ENCODE data around the gene RBMS1.

RBMS1 gene

GRCh38 chr2:160494201-160494644 lies 616 bp upstream of the RBMS1 start:
- Histone ChIP-seq H3K9me3 (ENCODE audit: insufficient read depth, low read length) (no peaks in the 10 kb centered on the region), H3K4me3 (ENCODE audit: low read length) (peak overlapping the region; percentile 80), H4K20me1 (ENCODE audit: insufficient read depth, low read length) (no peaks in the 10 kb centered on the region), H3K36me3 (replicated peaks; ENCODE audit: low read depth, low read length) (no peaks in the 10 kb centered on the region), H2AFZ (ENCODE audit: low read depth, low read length) (no peak overlapping the region), H3K79me2 (ENCODE audit: low read length) (no peaks in the 10 kb centered on the region), H3K9ac (ENCODE audit: low read length) (no peak overlapping the region), H3K27me3 (ENCODE audit: low read depth, low read length) (peaks cover 16% of the 10 kb centered on the region), H3K4me1 (ENCODE audit: low read length) (no peaks in the 10 kb centered on the region), H3K4me2 (ENCODE audit: low read length) (peak overlapping the region; percentile 28), H3K27ac (ENCODE audit: low read length) (no peak overlapping the region)
- TF ChIP-seq, protein P1, sequence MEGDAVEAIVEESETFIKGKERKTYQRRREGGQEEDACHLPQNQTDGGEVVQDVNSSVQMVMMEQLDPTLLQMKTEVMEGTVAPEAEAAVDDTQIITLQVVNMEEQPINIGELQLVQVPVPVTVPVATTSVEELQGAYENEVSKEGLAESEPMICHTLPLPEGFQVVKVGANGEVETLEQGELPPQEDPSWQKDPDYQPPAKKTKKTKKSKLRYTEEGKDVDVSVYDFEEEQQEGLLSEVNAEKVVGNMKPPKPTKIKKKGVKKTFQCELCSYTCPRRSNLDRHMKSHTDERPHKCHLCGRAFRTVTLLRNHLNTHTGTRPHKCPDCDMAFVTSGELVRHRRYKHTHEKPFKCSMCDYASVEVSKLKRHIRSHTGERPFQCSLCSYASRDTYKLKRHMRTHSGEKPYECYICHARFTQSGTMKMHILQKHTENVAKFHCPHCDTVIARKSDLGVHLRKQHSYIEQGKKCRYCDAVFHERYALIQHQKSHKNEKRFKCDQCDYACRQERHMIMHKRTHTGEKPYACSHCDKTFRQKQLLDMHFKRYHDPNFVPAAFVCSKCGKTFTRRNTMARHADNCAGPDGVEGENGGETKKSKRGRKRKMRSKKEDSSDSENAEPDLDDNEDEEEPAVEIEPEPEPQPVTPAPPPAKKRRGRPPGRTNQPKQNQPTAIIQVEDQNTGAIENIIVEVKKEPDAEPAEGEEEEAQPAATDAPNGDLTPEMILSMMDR (IDR thresholded peaks at IDR 0.05; ENCODE audit: low read depth, low read length), result no peak

- Histone ChIP-seq H3K4me3 (ENCODE audit: low read length) (peak overlapping the region; percentile 80), H4K20me1 (ENCODE audit: insufficient read depth, low read length) (no peaks in the 10 kb centered on the region), H3K79me2 (ENCODE audit: low read length) (no peaks in the 10 kb centered on the region), H3K9me3 (ENCODE audit: insufficient read depth, low read length) (no peaks in the 10 kb centered on the region), H3K27me3 (ENCODE audit: low read depth, low read length) (peaks cover 16% of the 10 kb centered on the region), H3K4me1 (ENCODE audit: low read length) (no peaks in the 10 kb centered on the region), H3K36me3 (replicated peaks; ENCODE audit: low read depth, low read length) (no peaks in the 10 kb centered on the region), H2AFZ (ENCODE audit: low read depth, low read length) (no peak overlapping the region), H3K4me2 (ENCODE audit: low read length) (peak overlapping the region; percentile 51), H3K27ac (ENCODE audit: low read length) (no peak overlapping the region), H3K9ac (ENCODE audit: low read length) (peak overlapping the region; percentile 52)
- TF ChIP-seq EZH2phosphoT487 (IDR thresholded peaks at IDR 0.05; ENCODE audit: low read depth), result no peak
- TF ChIP-seq, protein P1 (IDR thresholded peaks at IDR 0.05; ENCODE audit: low read depth, low read length), result no peak
These were observed 993 bp downstream of the RBMS1 start for GRCh38 chr2:160492401-160493226.

GRCh38 chr2:160491911-160492371 lies 1.7 kb downstream of the RBMS1 start:
- H3K9me3 ChIP-seq (ENCODE audit: insufficient read depth, low read length), result no peaks in the 10 kb centered on the region
- H3K27me3 ChIP-seq (ENCODE audit: low read depth, low read length), result peaks cover 16% of the 10 kb centered on the region
- H3K27ac ChIP-seq (ENCODE audit: low read length), result no peak overlapping the region
- H2AFZ ChIP-seq (ENCODE audit: low read depth, low read length), result no peak overlapping the region
- no peaks in the 10 kb centered on the region for H3K4me1 ChIP-seq (ENCODE audit: low read length)
- no peaks in the 10 kb centered on the region for H4K20me1 ChIP-seq (ENCODE audit: insufficient read depth, low read length)
- no peak for TF ChIP-seq EZH2phosphoT487 (IDR thresholded peaks at IDR 0.05; ENCODE audit: low read depth)
- TF ChIP-seq, protein P1 (IDR thresholded peaks at IDR 0.05; ENCODE audit: low read depth, low read length), result no peak
- H3K79me2 ChIP-seq (ENCODE audit: low read length), result no peaks in the 10 kb centered on the region
- no peak overlapping the region for H3K4me2 ChIP-seq (ENCODE audit: low read length)
- H3K9ac ChIP-seq (ENCODE audit: low read length), result no peak overlapping the region
- no peaks in the 10 kb centered on the region for H3K36me3 ChIP-seq (replicated peaks; ENCODE audit: low read depth, low read length)
- H3K4me3 ChIP-seq (ENCODE audit: low read length), result no peak overlapping the region

DNA sequence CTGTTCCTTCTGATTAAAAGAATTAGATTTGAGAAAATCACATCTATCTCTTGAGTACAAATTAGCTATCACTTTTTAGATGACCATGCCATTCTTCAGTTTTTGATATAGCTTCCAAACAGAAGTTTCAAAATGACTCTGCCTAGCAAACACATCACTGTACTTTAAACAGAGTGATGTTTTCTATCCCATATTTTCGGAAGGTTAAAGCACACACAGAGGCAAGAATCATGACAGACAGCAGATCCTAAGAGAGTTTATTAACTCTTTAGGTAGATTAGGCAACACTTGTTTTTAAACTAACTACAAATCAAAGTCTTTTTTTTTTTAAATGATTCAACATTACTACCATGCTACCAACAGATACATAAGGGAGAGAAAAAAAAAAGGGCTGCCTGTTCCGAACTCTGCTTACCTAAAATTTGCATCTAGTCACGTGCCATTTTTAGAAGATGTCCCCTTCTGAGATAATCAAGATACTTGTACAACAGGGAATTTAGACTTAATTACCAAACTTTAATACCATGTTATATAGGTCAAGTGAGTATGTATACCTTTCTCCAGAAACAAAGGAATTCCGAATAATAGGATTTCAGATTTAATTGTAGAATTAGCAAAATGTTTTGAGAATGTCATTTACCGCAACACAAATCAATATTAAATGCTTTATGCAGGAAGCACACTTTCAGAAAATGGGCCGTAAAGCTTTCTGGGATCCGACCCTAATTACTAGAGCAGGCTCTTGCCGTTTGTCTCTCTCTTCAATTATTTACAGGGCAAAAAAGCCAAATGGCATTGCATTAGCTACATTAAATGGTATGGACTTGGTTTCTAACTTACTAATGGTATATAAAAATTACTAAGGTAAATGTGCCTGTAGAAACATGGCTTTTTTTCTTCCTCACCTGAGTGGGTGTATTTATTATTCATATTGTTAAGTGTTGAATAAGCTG lies 2.6 kb downstream of the RBMS1 start:
- H3K27me3 ChIP-seq (ENCODE audit: low read depth, low read length), result peaks cover 16% of the 10 kb centered on the region
- no peaks in the 10 kb centered on the region for H3K4me1 ChIP-seq (ENCODE audit: low read length)
- no peak overlapping the region for H2AFZ ChIP-seq (ENCODE audit: low read depth, low read length)
- H3K36me3 ChIP-seq (replicated peaks; ENCODE audit: low read depth, low read length), result no peaks in the 10 kb centered on the region
- H3K79me2 ChIP-seq (ENCODE audit: low read length), result no peaks in the 10 kb centered on the region
- no peaks in the 10 kb centered on the region for H3K9me3 ChIP-seq (ENCODE audit: insufficient read depth, low read length)
- H3K4me2 ChIP-seq (ENCODE audit: low read length), result no peak overlapping the region
- TF ChIP-seq, protein P1 (IDR thresholded peaks at IDR 0.05; ENCODE audit: low read depth, low read length), result no peak
- TF ChIP-seq EZH2phosphoT487 (IDR thresholded peaks at IDR 0.05; ENCODE audit: low read depth), result no peak
- H3K9ac ChIP-seq (ENCODE audit: low read length), result no peak overlapping the region
- no peaks in the 10 kb centered on the region for H4K20me1 ChIP-seq (ENCODE audit: insufficient read depth, low read length)
- no peak overlapping the region for H3K27ac ChIP-seq (ENCODE audit: low read length)
- no peak overlapping the region for H3K4me3 ChIP-seq (ENCODE audit: low read length)

Measured in OCI-LY3 (cell line).